Panc1 (cell line): Measurements from ENCODE around the gene PGM3.

ENCODE experiments used
- POLR2AphosphoS5 ChIP-seq: IDR thresholded peaks from 2 replicates; pipeline ENCODE4 v1.6.1; 2012; ENCODE audit warnings: mild to moderate bottlenecking, low read depth, low read length, moderate library complexity
- TCF7L2 ChIP-seq: IDR thresholded peaks from 2 replicates; pipeline ENCODE4 v1.6.1; 2011; ENCODE audit warnings: mild to moderate bottlenecking, low read depth, low read length, inconsistent platforms
- TF ChIP-seq, protein P1 (sequence below): fragments of 450-650 bp; IDR thresholded peaks from 2 replicates; pipeline ENCODE4 v1.5.1; 2017; ENCODE audit warnings: mild to moderate bottlenecking
- TF ChIP-seq, protein P2 (sequence below), 2 experiments: IDR thresholded peaks; 2 replicates each; pipeline ENCODE4 v1.6.1; 2011 to 2012; ENCODE audit warnings: low read depth in 2 of 2, control low read depth in 1 of 2, low read length in 1 of 2, mild to moderate bottlenecking in 1 of 2, moderate library complexity in 1 of 2; ENCODE audit not compliant: insufficient read depth in 1 of 2

DNA sequence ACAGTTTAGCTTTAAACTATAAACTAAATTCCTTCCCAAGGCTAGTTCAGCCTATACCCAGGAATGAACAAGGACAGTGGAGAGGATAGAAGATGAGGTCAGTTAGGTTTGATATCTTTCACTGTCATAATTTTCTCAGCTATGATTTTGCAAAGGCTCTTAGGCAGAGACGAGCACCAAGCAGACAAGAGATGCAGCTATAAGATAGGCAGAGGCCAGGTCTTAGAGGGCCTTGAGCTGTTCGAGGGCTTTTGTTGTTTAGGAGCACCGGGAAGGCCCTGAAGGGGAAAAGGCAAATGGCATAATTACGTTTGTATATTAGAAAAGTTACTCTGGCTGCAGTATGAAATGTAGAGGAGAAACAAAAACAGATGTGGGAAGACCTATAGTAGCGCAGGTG lies 65.8 kb downstream of the PGM3 start:
- TF ChIP-seq POLR2AphosphoS5 (no peak), TCF7L2 (no peak)
- TF ChIP-seq, protein P1, sequence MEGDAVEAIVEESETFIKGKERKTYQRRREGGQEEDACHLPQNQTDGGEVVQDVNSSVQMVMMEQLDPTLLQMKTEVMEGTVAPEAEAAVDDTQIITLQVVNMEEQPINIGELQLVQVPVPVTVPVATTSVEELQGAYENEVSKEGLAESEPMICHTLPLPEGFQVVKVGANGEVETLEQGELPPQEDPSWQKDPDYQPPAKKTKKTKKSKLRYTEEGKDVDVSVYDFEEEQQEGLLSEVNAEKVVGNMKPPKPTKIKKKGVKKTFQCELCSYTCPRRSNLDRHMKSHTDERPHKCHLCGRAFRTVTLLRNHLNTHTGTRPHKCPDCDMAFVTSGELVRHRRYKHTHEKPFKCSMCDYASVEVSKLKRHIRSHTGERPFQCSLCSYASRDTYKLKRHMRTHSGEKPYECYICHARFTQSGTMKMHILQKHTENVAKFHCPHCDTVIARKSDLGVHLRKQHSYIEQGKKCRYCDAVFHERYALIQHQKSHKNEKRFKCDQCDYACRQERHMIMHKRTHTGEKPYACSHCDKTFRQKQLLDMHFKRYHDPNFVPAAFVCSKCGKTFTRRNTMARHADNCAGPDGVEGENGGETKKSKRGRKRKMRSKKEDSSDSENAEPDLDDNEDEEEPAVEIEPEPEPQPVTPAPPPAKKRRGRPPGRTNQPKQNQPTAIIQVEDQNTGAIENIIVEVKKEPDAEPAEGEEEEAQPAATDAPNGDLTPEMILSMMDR, result no peak
- TF ChIP-seq, protein P2, sequence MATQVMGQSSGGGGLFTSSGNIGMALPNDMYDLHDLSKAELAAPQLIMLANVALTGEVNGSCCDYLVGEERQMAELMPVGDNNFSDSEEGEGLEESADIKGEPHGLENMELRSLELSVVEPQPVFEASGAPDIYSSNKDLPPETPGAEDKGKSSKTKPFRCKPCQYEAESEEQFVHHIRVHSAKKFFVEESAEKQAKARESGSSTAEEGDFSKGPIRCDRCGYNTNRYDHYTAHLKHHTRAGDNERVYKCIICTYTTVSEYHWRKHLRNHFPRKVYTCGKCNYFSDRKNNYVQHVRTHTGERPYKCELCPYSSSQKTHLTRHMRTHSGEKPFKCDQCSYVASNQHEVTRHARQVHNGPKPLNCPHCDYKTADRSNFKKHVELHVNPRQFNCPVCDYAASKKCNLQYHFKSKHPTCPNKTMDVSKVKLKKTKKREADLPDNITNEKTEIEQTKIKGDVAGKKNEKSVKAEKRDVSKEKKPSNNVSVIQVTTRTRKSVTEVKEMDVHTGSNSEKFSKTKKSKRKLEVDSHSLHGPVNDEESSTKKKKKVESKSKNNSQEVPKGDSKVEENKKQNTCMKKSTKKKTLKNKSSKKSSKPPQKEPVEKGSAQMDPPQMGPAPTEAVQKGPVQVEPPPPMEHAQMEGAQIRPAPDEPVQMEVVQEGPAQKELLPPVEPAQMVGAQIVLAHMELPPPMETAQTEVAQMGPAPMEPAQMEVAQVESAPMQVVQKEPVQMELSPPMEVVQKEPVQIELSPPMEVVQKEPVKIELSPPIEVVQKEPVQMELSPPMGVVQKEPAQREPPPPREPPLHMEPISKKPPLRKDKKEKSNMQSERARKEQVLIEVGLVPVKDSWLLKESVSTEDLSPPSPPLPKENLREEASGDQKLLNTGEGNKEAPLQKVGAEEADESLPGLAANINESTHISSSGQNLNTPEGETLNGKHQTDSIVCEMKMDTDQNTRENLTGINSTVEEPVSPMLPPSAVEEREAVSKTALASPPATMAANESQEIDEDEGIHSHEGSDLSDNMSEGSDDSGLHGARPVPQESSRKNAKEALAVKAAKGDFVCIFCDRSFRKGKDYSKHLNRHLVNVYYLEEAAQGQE (IDR thresholded peaks at IDR 0.05; ENCODE audit: insufficient read depth in 1 of 2, low read depth in 2 of 2, low read length in 1 of 2), result no peak
